OCI-LY1 (cell line): Measurements from ENCODE around the gene CAMTA1.

Source experiments
- H2AFZ ChIP-seq: fragments of 200-600 bp; sonication (generic), shearing (Covaris generic); 2 replicates; pipeline ENCODE4 v1.6.0; 2014; ENCODE audit warnings: antibody characterized with exemption, mild to moderate bottlenecking, low read length
- H3F3A ChIP-seq: fragments of 200-600 bp; sonication (generic), shearing (Covaris generic); 2 replicates; pipeline ENCODE4 v1.6.0; 2014; ENCODE audit warnings: mild to moderate bottlenecking, antibody characterized with exemption, low read length, moderate library complexity; ENCODE audit not compliant: insufficient read depth
- H3K27ac ChIP-seq: fragments of 200-600 bp; sonication (generic); 2 replicates; pipeline ENCODE4 v1.5.1; 2014; ENCODE audit warnings: low read length, mixed run types, mild to moderate bottlenecking, low read depth; ENCODE audit not compliant: poor library complexity, severe bottlenecking
- H3K27me3 ChIP-seq: fragments of 200-600 bp; sonication (generic); 2 replicates; pipeline ENCODE4 v1.6.0; 2014; ENCODE audit warnings: antibody characterized with exemption, mild to moderate bottlenecking, low read length, moderate library complexity; ENCODE audit not compliant: insufficient read depth
- H3K36me3 ChIP-seq: fragments of 200-600 bp; sonication (generic); 2 replicates; pipeline ENCODE4 v1.6.1; 2014; ENCODE audit warnings: mild to moderate bottlenecking, antibody characterized with exemption, low read length, moderate library complexity, mixed read lengths; ENCODE audit not compliant: insufficient read depth
- H3K4me1 ChIP-seq: fragments of 200-600 bp; sonication (generic); 2 replicates; pipeline ENCODE4 v1.5.1; 2014; ENCODE audit warnings: mild to moderate bottlenecking, low read length, moderate library complexity; ENCODE audit not compliant: insufficient read depth, severe bottlenecking
- H3K4me2 ChIP-seq: fragments of 200-600 bp; sonication (generic), shearing (Covaris generic); 2 replicates; pipeline ENCODE4 v1.6.1; 2014; ENCODE audit warnings: low read length
- H3K4me3 ChIP-seq: fragments of 200-600 bp; sonication (generic); 2 replicates; pipeline ENCODE4 v1.5.1; 2014; ENCODE audit warnings: low read length, low read depth, mild to moderate bottlenecking, mixed read lengths; ENCODE audit not compliant: poor library complexity, severe bottlenecking
- H3K79me2 ChIP-seq: fragments of 200-600 bp; shearing (Covaris generic); 2 replicates; pipeline ENCODE4 v1.6.1; 2016; ENCODE audit warnings: mixed run types, low read length, mixed read lengths; ENCODE audit not compliant: insufficient read depth
- H3K9ac ChIP-seq: fragments of 200-600 bp; sonication (generic), shearing (Covaris generic); 2 replicates; pipeline ENCODE4 v1.6.1; 2014; ENCODE audit warnings: mild to moderate bottlenecking, low read length, mixed read lengths
- H3K9me2 ChIP-seq: fragments of 200-600 bp; sonication (generic), shearing (Covaris generic); 2 replicates; pipeline ENCODE4 v1.6.1; 2014; ENCODE audit warnings: low read depth, mild to moderate bottlenecking, low read length, mixed read lengths
- H3K9me3 ChIP-seq: fragments of 200-600 bp; shearing (Covaris generic); 2 replicates; pipeline ENCODE4 v1.6.1; 2014; ENCODE audit warnings: low read length, mixed read lengths
- H4K20me1 ChIP-seq: fragments of 200-600 bp; sonication (generic), shearing (Covaris generic); 2 replicates; pipeline ENCODE4 v1.6.0; 2016; ENCODE audit warnings: mild to moderate bottlenecking, low read length; ENCODE audit not compliant: insufficient read depth
- EZH2 ChIP-seq: fragments of 200-600 bp; sonication (generic), shearing (Covaris generic); IDR thresholded peaks from 2 replicates; pipeline ENCODE4 v1.8.0; 2017; ENCODE audit warnings: borderline replicate concordance, mixed run types, mild to moderate bottlenecking, antibody characterized with exemption, low read length, moderate library complexity, mixed read lengths
- TF ChIP-seq, protein P1 (sequence below): fragments of 200-600 bp; sonication (generic), shearing (Covaris generic); IDR thresholded peaks from 2 replicates; pipeline ENCODE4 v1.5.1; 2017; ENCODE audit warnings: mild to moderate bottlenecking, antibody characterized with exemption, low read length, moderate library complexity, mixed read lengths

Gene CAMTA1

DNA sequence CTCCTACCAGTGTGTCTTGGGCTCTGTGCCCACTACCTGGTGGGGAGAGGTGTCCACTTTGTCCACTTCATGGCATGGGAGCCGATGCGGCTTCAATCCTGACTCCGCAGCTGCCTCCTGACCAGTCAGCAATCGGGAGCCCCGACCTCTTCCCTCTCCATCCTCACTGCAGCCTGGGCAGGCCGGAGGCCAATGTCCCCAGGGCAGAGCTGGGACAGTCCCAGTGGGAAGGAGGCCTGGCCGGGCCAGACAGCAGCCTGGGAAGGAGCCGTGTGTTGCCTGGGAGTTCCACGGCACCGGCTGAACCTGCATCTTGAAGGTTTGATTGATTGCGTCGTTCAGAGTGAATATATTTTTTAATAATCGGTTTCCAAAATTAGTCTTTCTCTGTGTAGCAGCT, 654.9 kb downstream of the CAMTA1 start:
- Histone ChIP-seq H3K4me2 (no peak overlapping the region), H3F3A (no peaks in the 10 kb centered on the region), H3K4me1 (no peaks in the 10 kb centered on the region), H2AFZ (no peak overlapping the region), H3K36me3 (no peaks in the 10 kb centered on the region), H3K9me2 (no peaks in the 10 kb centered on the region), H3K27me3 (no peaks in the 10 kb centered on the region), H3K9me3 (no peaks in the 10 kb centered on the region), H3K9ac (no peak overlapping the region), H3K27ac (no peak overlapping the region), H3K79me2 (no peaks in the 10 kb centered on the region), H3K4me3 (no peak overlapping the region), H4K20me1 (no peaks in the 10 kb centered on the region)
- no peak for TF ChIP-seq EZH2
- TF ChIP-seq, protein P1, sequence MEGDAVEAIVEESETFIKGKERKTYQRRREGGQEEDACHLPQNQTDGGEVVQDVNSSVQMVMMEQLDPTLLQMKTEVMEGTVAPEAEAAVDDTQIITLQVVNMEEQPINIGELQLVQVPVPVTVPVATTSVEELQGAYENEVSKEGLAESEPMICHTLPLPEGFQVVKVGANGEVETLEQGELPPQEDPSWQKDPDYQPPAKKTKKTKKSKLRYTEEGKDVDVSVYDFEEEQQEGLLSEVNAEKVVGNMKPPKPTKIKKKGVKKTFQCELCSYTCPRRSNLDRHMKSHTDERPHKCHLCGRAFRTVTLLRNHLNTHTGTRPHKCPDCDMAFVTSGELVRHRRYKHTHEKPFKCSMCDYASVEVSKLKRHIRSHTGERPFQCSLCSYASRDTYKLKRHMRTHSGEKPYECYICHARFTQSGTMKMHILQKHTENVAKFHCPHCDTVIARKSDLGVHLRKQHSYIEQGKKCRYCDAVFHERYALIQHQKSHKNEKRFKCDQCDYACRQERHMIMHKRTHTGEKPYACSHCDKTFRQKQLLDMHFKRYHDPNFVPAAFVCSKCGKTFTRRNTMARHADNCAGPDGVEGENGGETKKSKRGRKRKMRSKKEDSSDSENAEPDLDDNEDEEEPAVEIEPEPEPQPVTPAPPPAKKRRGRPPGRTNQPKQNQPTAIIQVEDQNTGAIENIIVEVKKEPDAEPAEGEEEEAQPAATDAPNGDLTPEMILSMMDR: no peak

DNA sequence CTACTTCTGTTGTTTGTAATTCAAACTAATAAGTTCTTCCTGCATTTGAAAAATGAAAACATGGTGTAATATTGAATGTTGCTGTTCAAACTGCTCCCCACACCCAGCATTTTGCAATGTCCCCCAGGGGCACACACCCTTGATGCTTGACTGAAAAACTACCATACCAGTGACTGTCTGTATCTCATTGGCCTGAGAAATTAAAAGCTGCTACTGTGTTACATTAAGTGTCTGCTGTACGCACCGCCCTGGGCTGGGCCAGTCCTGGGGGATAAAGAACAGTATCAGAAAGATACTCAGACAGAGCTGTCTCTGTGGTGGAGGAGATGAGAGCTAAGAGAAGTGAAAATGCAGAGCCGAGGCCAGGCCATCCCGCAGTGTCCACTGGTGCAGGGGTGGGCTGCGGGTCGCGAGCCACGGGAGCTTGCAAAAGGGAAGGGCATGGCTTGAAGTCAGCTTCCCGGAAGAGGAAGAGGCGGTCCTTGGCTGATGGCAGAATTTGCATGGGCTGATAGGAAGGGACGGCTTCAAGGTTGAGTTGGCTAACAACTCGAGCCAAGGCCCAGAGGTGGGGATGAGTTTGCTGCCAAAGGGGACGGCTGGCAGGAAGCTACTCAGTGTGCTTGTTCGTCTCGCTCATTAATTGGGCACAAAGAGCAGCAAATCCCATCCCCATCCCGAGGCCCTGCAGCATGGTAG, 656.0 kb downstream of the CAMTA1 start:
- H3K4me3 ChIP-seq: no peak overlapping the region
- no peaks in the 10 kb centered on the region for H3K79me2 ChIP-seq
- no peaks in the 10 kb centered on the region for H3K9me3 ChIP-seq
- no peak overlapping the region for H3K9ac ChIP-seq
- H3F3A ChIP-seq: no peaks in the 10 kb centered on the region
- H3K27ac ChIP-seq: no peak overlapping the region
- no peak for TF ChIP-seq EZH2
- TF ChIP-seq, protein P1: no peak
- H4K20me1 ChIP-seq: no peaks in the 10 kb centered on the region
- no peaks in the 10 kb centered on the region for H3K27me3 ChIP-seq
- no peak overlapping the region for H3K4me2 ChIP-seq
- H3K36me3 ChIP-seq: no peaks in the 10 kb centered on the region
- H3K4me1 ChIP-seq: no peaks in the 10 kb centered on the region
- no peak overlapping the region for H2AFZ ChIP-seq
- H3K9me2 ChIP-seq: no peaks in the 10 kb centered on the region

DNA sequence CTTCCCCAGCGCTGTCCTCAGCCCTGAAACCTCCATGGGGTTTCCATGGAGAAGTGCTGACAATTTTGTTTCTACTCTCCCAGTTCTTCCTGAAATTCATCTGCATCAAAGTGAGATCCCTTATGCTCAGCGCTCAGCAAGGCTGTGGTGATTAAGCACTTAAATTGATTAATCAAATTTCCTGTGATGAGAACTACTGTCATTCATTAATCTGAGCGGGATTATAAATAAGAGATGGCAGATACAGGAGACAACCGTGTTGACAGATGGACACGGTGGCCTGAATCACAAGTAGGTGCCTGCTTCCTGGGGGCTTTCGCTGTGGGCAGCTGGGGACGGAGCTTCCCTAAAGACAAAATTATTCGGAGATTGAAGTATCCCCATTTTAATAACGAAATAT, 656.8 kb downstream of the CAMTA1 start:
- no peaks in the 10 kb centered on the region for H4K20me1 ChIP-seq
- TF ChIP-seq, protein P1: no peak
- TF ChIP-seq EZH2: no peak
- no peak overlapping the region for H3K4me2 ChIP-seq

More for the DNA sequence above, 656.8 kb downstream of the CAMTA1 start:
- Histone ChIP-seq H3K4me1 (no peaks in the 10 kb centered on the region), H2AFZ (no peak overlapping the region), H3K9me2 (no peaks in the 10 kb centered on the region), H3K9ac (no peak overlapping the region), H3K27ac (no peak overlapping the region), H3K79me2 (no peaks in the 10 kb centered on the region), H3K9me3 (no peaks in the 10 kb centered on the region), H3F3A (no peaks in the 10 kb centered on the region), H3K36me3 (no peaks in the 10 kb centered on the region), H3K27me3 (no peaks in the 10 kb centered on the region), H3K4me3 (no peak overlapping the region)
